Measurements from ENCODE around the gene MDN1. TPM values are rescaled to one million over a fixed set of nuclear protein-coding genes. Genes with fewer than 3 reads are reported as not detected.

Gene MDN1
- total RNA-seq, 4 donors from 2014 or later = 13.1 to 44.6 (median 20.8) TPM

DNA sequence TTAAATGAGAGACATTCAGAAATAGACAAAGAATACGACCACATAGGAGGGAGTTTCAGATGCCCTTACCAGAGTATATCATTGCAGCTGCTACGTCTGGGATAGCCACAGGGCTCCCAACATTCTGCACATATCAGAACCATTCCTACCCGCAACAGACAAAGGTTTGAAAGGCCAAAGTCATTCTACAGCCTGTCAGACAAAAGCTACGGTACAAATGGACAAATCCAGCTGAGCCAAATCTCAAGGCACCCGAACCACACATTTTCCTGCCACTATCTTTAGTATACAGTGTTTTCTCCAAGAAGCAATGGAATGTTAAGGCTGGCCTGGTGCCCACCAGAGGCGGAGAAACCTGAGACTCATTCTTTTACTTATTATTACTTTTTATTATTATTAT, 150.6 kb downstream of the MDN1 start:
- H3K27ac ChIP-seq = no peak overlapping the region
- no peak overlapping the region for H3K4me3 ChIP-seq
- intact Hi-C loops (cut with DNase I) = no loop called here
- no peak for DNase-seq
- H3K9me3 ChIP-seq = no peaks in the 10 kb centered on the region
- no peak for TF ChIP-seq POLR2A (IDR thresholded peaks at IDR 0.05)
- TF ChIP-seq, protein P1, sequence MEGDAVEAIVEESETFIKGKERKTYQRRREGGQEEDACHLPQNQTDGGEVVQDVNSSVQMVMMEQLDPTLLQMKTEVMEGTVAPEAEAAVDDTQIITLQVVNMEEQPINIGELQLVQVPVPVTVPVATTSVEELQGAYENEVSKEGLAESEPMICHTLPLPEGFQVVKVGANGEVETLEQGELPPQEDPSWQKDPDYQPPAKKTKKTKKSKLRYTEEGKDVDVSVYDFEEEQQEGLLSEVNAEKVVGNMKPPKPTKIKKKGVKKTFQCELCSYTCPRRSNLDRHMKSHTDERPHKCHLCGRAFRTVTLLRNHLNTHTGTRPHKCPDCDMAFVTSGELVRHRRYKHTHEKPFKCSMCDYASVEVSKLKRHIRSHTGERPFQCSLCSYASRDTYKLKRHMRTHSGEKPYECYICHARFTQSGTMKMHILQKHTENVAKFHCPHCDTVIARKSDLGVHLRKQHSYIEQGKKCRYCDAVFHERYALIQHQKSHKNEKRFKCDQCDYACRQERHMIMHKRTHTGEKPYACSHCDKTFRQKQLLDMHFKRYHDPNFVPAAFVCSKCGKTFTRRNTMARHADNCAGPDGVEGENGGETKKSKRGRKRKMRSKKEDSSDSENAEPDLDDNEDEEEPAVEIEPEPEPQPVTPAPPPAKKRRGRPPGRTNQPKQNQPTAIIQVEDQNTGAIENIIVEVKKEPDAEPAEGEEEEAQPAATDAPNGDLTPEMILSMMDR (IDR thresholded peaks at IDR 0.05) = no peak
- H3K36me3 ChIP-seq = peaks cover 5 to 99% (median 22%) of the 10 kb centered on the region in 3 donors
- 73 to 82% methylated on average over 6 of the region's 6 CpGs for WGBS, 2 donors
- H3K4me1 ChIP-seq = no peaks in the 10 kb centered on the region
- H3K27me3 ChIP-seq = no peaks in the 10 kb centered on the region

DNA sequence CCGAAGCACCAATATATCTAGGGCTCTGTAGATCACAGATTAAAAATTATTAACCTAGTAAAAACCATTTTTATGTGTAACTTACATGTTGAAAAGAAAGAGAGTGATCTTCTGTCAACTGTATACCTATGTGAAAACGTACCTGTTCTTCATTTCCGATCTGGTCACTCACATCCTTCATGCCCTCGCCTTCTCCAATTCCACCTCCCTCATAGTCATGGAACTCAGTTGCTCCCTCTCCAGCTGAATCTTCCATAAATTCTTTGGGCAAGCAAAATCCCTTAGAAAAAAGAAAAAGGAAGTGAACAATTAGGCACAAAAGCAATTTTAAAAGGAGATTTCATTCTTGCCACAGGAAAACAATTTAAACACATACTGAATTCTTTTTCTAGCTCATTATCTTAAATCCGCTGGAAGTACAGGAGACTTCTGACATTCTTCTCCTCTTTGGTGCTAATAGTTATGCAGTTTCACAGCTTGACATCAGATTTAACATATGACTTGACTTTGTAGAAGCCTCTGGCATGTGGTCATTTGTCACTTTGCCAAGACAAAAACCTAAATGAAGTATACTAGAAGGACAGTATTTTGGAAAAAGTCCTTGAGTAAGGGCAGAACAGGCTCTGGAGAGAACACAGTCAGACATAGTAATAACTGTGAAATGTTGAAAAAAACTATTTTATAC, 151.6 kb downstream of the MDN1 start:
- H3K27ac ChIP-seq = no peak overlapping the region
- H3K4me1 ChIP-seq = no peaks in the 10 kb centered on the region
- intact Hi-C loops (cut with DNase I) = no loop called here
- no peak for TF ChIP-seq POLR2A (IDR thresholded peaks at IDR 0.05)
- TF ChIP-seq, protein P1 (IDR thresholded peaks at IDR 0.05) = no peak
- WGBS, 2 donors = 80 to 94% methylated on average over 5 of the region's 5 CpGs
- H3K27me3 ChIP-seq = no peaks in the 10 kb centered on the region
- H3K36me3 ChIP-seq = peaks cover 3 to 99% (median 18%) of the 10 kb centered on the region in 3 donors
- H3K4me3 ChIP-seq = no peak overlapping the region
- no peaks in the 10 kb centered on the region for H3K9me3 ChIP-seq
- no peak for DNase-seq

DNA sequence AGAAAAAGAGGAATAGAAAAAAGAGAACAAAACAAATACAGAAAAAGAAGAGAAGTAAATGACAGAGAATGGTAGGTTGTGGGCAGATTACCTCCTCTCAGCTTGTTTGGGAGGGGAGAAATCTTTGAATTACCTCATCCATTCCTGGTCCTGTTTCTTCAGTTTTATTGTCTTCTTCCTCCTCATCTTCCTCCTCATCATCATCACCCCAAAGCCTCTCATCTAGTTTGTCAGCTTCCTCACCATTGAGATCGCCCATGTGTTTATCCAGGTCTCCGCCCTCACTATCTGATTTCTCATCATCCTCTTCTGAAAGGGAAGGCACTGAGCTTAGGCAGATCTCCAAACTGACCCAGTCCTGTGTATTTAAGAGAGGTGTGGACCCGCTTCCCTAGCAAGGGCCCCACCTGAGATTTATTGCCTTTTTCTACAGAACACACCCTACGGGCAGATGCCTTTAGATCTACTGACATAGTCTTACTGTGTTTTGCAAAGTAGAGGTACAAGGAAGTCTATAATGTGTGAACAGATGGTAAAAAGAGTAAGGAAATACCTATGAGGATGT, 156.9 kb downstream of the MDN1 start:
- peaks cover 3 to 100% (median 27%) of the 10 kb centered on the region in 3 donors for H3K36me3 ChIP-seq

DNA sequence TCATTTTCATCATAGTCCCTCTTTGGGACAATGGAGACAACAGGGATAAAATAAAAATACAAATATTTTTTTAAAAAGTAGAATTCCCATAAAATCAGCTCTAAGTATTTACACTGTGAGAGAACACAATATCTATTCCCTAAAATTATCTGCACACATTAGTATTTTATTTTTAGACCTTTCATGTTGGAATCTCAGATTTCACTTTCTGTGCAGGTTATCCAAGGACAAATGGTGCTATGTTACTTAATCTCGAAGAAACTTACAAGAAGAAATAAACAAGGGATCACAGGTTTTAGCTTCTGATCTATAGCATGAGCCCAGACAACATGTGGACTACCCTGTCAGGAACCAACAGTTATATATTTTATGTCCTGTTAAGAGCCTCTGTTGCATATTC, 158.0 kb downstream of the MDN1 start:
- TF ChIP-seq, protein P1 (IDR thresholded peaks at IDR 0.05) = no peak
- no peak for TF ChIP-seq POLR2A (IDR thresholded peaks at IDR 0.05)
- Histone ChIP-seq H3K27ac (no peak overlapping the region), H3K36me3 (peaks cover 3 to 100% (median 37%) of the 10 kb centered on the region in 3 donors), H3K4me3 (no peak overlapping the region), H3K4me1 (peaks cover 0 to 21% (median 0%) of the 10 kb centered on the region in 3 donors), H3K9me3 (no peaks in the 10 kb centered on the region), H3K27me3 (no peaks in the 10 kb centered on the region)
- intact Hi-C loops (cut with DNase I) = no loop called here
- no peak for DNase-seq
- 85 to 88% methylated on average over 1 of the region's 1 CpG for WGBS, 2 donors

More for the DNA sequence above, 156.9 kb downstream of the MDN1 start:
- Histone ChIP-seq H3K27me3 (no peaks in the 10 kb centered on the region), H3K9me3 (no peaks in the 10 kb centered on the region), H3K4me1 (peaks cover 0 to 9% (median 0%) of the 10 kb centered on the region in 3 donors), H3K4me3 (no peak overlapping the region), H3K27ac (no peak overlapping the region)
- no peak for DNase-seq
- 91 to 94% methylated on average over 4 of the region's 4 CpGs for WGBS, 2 donors
- intact Hi-C loops (cut with DNase I) = no loop called here
- TF ChIP-seq POLR2A (IDR thresholded peaks at IDR 0.05) = no peak
- TF ChIP-seq, protein P1 (IDR thresholded peaks at IDR 0.05) = no peak

DNA sequence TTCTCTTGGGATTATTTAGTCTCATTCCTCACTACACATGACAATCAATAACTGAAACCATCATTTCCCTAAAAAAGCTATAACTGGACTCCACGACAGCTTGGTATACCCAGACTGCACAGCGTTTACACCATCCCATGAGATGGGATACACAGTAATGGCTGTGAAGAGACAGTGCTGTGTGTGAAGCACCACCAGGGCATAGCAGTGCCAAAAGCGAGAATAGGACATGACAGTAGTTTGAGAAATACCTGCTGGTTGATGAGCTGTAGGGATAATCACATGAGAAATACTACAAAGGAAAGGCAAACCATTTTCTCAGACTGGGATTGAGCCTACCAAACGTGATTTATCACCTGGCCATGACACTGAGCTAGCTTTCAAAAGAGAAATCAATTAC, 158.6 kb downstream of the MDN1 start:
- no peak for TF ChIP-seq POLR2A (IDR thresholded peaks at IDR 0.05)
- TF ChIP-seq, protein P1 (IDR thresholded peaks at IDR 0.05) = no peak
- intact Hi-C loops (cut with DNase I) = no loop called here
- no peak for DNase-seq
- H3K4me1 ChIP-seq = peaks cover 0 to 21% (median 0%) of the 10 kb centered on the region in 3 donors
- H3K27me3 ChIP-seq = no peaks in the 10 kb centered on the region
- 91 to 92% methylated on average over 3 to 4 of the region's 4 CpGs for WGBS, 2 donors
- H3K4me3 ChIP-seq = no peak overlapping the region
- no peaks in the 10 kb centered on the region for H3K9me3 ChIP-seq
- peaks cover 3 to 100% (median 42%) of the 10 kb centered on the region in 3 donors for H3K36me3 ChIP-seq
- no peak overlapping the region for H3K27ac ChIP-seq
